ENCODE measurements around the gene MSANTD1. TPM values are rescaled to one million over a fixed set of nuclear protein-coding genes. Genes with fewer than 3 reads are reported as not detected.

MSANTD1 gene
- total and polyA plus RNA-seq, 10 of the 15 experiments (the other 5 are each of a cell fraction or from before 2014, with no cell fraction given): 0.07 to 0.87 (median 0.22) TPM; not detected in 2

GRCh38 chr4:3226467-3226866 lies 22.5 kb upstream of the MSANTD1 start (continued):
- TF ChIP-seq SPI1 (IDR thresholded peaks at IDR 0.05; ENCODE audit: borderline replicate concordance, insufficient read depth, low read depth, low read length) (no peak), RFX5 (IDR thresholded peaks at IDR 0.05; ENCODE audit: low read depth, low read length) (no peak), E2F4 (IDR thresholded peaks at IDR 0.05; ENCODE audit: low read depth, low read length) (no peak), ZNF24 (IDR thresholded peaks at IDR 0.05) (no peak), TCF7 (IDR thresholded peaks at IDR 0.05; ENCODE audit: borderline replicate concordance) (no peak), TAF1 (IDR thresholded peaks at IDR 0.05; ENCODE audit: borderline replicate concordance, low read depth, low read length) (no peak), MYB (IDR thresholded peaks at IDR 0.05; ENCODE audit: borderline replicate concordance, low read depth, low read length) (no peak)

- FAIRE-seq (no peak), DNase-seq (ENCODE audit: low read depth, low spot score) (no peak), ATAC-seq (no peak)
- H3K79me2 ChIP-seq (ENCODE audit: control insufficient read depth, insufficient read depth, low read length): no peaks in the 10 kb centered on the region
- POLR2A ChIA-PET: no interaction called here
- no peaks in the 10 kb centered on the region for H3K4me1 ChIP-seq (ENCODE audit: control insufficient read depth, insufficient read depth, low read length)
- no peak overlapping the region for H3K4me2 ChIP-seq (ENCODE audit: control insufficient read depth, insufficient read depth)
- H3K4me3 ChIP-seq: no peak overlapping the region
- H3K9ac ChIP-seq (ENCODE audit: control insufficient read depth, insufficient read depth, low read length): no peak overlapping the region
- in situ Hi-C loops (cut with MboI) (no loop called here), intact Hi-C loops (cut with micrococcal nuclease; ENCODE audit: unreplicated experiment) (no loop called here)
- H4K20me1 ChIP-seq (ENCODE audit: control insufficient read depth, insufficient read depth): no peaks in the 10 kb centered on the region
- RAD21 ChIA-PET (ENCODE audit: unreplicated experiment): no interaction called here
- no peak overlapping the region for H3K27ac ChIP-seq (ENCODE audit: control insufficient read depth, insufficient read depth)
- no peak overlapping the region for H2AFZ ChIP-seq (ENCODE audit: control insufficient read depth, low read depth, low read length)
- no peaks in the 10 kb centered on the region for H3K9me3 ChIP-seq (replicated peaks; ENCODE audit: control insufficient read depth, insufficient read depth, low read length)
- no peaks in the 10 kb centered on the region for H3K27me3 ChIP-seq (replicated peaks in 1 of 2; ENCODE audit: control insufficient read depth in 2 of 2, insufficient read depth in 2 of 2, low read length in 1 of 2)
- TF ChIP-seq SMC3 (IDR thresholded peaks at IDR 0.05; ENCODE audit: borderline replicate concordance, low read length) (no peak), CHD1 (IDR thresholded peaks at IDR 0.05; ENCODE audit: low read depth, low read length) (no peak), SREBF2 (IDR thresholded peaks at IDR 0.05; ENCODE audit: low read length) (no peak), SIN3A (IDR thresholded peaks at IDR 0.05; ENCODE audit: low read depth, low read length) (no peak)
- WGBS (ENCODE audit: insufficient coverage, insufficient replicate concordance, low lambda C conversion rate, missing lambda C conversion rate): 100% methylated on average over 6 of the region's 6 CpGs
- SMC1A ChIA-PET (ENCODE audit: uncharacterized antibody, unreplicated experiment): no interaction called here
- CTCF ChIA-PET: no interaction called here
- BruUV-seq (replicated peaks): no TSS peak
- peaks cover 46 to 51% of the 10 kb centered on the region in 2 experiments; a peak in 3 of 4 replicates for H3K36me3 ChIP-seq (ENCODE audit: control insufficient read depth in 2 of 2, insufficient read depth in 2 of 2, low read length in 1 of 2)
Measured at GRCh38 chr4:3226944-3227343, 22.0 kb upstream of the MSANTD1 start.
